GM19025 (cell line): ENCODE results near the gene STK11.

Experiments used
- ATAC-seq: cut with Tn5 transposase; IDR thresholded peaks from one replicate; pipeline ENCODE4 v1.9.1; 2021; ENCODE audit warnings: mild to moderate bottlenecking, low read depth, moderate library complexity; ENCODE audit not compliant: unreplicated experiment

STK11 gene

DNA sequence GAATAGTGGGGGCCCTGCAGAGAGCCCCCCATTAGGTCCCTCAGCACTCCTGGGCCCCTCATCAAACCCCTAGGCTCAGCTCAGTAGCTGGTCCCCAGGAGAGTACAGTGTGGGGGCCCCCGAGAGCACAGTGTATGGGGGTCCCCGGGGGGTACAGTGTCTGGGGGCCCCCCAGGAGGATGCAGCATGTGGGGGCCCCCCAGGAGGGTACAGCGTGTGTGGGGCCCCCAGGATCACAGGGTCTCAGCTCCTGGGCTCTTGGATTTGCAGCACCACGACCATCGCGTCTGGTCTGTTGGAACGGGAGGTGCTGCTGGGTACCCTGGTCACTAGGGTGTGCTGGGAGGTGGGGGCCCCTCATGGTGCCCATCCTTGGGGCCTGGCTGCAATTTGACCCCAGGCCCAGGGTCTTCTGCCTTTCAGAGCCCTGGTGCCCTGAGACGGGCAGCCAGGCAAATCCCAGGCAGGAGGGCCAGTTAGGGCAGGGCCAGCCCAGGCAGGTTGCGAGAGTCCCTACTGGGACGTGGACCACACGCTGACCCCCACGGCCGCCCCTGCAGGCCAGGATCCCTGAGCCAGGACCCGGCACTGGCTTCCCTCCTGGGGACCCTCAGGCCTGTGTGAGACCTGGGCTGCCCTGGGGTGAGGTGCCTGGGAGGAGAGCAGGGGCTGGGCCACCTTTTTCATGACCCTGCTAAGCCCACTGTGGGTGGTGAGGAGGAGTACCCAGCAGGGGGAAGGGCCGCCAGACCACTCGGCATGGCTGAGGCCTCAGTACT lies 18.7 kb downstream of the STK11 start:
- ATAC-seq, result no peak

DNA sequence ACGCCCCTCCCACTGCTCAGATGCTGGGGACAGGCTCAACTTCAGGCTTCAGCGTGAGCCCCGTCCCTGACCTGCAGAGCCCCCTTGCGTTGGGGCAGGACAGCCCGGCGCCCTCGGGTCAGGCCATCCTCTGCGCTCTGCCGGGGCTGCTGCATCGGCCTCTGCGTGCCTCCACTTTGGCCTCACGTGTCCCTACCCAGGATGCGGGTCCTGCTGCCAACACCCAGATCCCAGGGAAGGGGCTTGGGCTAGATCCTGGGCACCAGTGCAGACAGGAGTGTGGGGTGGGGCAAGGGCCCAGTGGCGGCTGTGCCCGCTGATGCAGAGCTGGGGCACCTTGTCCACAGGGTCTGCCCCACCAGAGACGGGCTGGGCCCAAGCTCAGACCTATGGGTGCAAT lies 19.3 kb downstream of the STK11 start:
- ATAC-seq, result no peak

DNA sequence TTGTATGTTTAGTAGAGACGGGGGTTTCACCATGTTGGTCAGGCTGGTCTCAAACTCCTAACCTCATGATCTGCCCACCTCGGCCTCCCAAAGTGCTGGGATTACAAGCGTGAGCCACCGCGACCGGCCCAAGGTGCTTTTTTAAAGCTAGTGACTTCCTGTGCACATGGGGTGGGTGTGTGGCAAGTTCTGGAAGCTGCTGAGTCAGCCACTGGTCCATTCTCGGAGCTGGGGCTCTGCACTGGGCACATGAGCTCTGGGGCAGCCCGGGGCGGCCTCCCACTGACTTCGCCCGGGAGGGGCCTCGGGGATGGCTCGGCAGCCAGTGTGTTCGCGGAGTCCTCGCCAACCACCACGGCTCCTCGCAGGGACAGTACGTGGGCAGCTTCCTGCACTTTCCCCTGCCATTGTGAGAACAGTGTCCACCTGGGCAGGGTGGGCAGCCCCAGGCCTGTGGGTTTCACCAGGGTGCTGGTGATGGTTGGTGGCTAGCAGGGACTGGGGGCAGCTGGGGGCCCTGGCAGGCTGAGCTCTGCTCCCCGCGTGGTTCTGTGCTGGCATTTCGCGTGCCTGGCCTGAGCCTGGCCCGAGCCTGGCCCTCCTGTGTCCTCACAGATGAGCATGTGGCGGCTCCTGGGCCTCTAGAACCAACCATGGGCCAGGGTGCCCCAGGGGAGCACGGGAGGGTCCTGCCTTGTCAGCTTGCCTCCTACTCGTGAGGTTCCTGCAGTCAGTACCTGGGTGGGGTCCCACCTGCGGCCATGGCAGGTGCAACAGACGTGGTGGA lies 20.1 kb downstream of the STK11 start:
- no peak for ATAC-seq

DNA sequence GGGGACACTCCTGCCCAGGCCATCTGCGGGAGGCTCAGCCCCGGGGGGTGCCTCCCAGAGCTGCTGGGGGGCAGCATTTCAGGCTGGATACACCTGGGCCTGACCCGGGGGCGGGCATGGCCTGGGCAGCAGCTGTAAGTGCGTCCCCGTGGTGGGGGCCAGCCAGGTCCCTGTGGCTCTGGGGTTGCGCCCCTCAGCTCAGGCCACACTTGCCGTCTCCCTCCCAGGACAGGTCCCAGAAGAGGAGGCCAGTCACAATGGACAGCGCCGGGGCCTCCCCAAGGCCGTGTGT lies 20.6 kb downstream of the STK11 start:
- ATAC-seq, result no peak

DNA sequence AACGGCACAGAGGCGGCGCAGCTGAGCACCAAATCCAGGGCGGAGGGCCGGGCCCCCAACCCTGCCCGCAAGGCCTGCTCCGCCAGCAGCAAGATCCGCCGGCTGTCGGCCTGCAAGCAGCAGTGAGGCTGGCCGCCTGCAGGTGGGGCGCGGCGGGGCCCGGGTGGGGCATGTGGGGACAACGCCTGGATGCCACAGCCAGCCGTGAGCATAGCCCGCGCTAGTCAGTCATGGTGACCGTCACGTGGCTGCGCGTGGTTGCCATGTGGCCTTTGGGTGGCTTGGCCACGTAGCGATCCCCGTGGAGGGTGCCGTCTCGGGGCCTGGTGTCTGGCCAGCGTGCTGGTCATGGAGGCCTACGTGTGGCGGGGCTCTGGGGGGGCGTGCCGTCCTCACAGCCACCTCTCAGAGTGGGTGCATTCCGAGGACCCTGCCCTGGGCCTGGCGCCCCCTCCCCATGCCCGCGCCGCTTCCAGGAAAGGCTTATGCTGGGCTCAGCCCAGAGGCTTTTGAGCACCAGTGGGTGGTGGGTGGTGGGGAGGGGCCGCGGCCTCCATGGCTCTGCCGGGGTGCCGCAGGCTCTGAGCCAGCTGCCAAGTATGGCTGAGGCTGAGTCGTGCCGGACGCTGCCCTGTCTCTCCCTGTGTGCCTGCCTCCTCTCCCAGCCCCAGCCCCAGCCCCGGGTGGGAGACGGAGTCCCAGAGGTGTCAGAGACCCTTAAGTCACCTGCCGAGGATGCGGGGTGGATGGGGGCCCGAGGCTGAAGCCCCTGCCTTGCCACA lies 21.1 kb downstream of the STK11 start:
- ATAC-seq, result no peak

DNA sequence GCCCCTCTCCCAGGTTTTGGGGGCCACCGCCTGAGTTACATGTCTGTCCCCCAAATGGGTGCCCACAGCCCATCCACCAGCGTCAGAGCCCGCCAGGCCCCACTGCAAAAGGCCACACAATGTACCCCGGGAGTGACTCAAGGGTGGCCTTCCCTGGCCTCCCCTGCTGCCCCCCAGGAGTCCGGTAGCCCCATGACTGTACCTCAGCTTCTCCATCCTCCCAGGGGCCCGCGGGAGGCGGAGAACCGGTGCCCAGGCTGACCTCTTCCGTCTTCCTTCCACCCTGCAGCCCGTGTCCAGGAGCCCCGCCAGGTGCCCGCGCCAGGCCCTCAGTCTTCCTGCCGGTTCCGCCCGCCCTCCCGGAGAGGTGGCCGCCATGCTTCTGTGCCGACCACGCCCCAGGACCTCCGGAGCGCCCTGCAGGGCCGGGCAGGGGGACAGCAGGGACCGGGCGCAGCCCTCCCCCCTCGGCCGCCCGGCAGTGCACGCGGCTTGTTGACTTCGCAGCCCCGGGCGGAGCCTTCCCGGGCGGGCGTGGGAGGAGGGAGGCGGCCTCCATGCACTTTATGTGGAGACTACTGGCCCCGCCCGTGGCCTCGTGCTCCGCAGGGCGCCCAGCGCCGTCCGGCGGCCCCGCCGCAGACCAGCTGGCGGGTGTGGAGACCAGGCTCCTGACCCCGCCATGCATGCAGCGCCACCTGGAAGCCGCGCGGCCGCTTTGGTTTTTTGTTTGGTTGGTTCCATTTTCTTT lies 21.9 kb downstream of the STK11 start:
- ATAC-seq, result no peak

DNA sequence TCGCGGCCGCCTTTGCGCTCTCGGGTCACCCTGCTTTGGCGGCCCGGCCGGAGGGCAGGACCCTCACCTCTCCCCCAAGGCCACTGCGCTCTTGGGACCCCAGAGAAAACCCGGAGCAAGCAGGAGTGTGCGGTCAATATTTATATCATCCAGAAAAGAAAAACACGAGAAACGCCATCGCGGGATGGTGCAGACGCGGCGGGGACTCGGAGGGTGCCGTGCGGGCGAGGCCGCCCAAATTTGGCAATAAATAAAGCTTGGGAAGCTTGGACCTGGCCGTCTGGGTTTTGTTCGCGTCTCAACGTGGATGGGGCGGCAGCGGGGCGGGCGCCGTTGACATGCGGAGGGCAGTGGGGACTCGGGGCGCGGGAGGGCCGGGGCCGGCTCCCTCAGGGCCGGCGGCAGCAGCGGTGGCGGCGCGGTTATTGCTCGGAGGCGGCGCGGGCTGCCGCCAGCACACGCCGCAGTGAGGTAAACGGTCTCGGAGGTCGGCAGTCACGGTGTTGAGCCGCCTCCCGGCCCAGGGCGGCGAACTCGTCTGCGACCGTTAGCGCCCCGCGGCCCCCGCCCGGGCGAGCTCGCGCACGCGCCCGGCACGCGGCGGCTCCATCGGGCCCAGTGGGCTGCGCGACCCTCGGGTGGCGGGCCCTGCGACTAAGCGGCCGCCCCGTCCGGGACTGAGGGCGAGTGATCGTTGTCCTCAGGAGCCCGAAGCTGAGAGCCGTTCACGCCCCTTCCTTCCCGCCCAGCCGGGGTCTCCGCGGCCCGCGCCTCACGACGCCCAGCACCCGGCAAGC lies 22.8 kb downstream of the STK11 start:
- ATAC-seq, result no peak

DNA sequence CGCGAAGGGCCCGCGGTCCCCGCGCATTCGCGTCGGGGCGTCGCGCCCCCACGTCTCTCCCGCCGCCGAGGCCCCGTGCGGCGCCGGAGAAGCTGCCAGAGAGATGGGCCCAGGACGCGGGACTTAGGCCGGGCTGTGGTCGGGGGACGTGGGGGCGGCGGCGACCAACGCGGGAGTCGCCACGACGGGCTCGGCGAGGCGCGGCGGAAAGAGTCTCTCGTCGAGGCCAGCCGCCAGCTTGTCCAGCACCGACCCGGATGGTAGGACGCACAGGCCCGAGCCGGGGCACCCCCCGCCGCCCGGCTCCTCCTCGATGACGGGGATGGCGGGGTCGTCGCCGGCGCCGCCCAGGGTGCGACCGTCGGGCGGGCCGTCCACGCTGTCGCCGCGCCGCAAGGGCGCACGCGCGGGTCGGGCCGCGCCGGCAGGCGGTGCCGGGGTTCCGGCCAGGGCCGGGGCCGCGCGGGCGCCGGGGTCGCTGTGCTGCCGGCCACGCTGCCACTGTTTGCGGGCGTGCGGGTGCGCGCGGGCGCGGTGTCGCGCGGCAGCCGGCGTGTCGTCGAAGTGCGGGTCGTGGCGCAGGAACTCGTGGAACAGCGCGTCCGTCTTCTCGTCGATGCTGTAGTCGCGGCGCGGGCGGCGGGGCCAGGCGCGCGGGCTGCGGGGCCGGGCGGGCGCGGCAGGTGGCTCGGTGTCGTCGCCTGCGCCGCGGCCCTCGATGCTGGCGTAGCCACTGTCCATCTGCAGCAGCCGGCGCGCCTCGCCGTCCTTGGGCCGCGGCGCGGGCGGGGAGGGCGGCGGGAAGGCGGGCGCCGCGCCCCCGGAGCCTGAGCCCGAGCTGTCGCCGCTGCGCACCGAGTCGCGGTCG lies 23.7 kb downstream of the STK11 start:
- ATAC-seq, result no peak

DNA sequence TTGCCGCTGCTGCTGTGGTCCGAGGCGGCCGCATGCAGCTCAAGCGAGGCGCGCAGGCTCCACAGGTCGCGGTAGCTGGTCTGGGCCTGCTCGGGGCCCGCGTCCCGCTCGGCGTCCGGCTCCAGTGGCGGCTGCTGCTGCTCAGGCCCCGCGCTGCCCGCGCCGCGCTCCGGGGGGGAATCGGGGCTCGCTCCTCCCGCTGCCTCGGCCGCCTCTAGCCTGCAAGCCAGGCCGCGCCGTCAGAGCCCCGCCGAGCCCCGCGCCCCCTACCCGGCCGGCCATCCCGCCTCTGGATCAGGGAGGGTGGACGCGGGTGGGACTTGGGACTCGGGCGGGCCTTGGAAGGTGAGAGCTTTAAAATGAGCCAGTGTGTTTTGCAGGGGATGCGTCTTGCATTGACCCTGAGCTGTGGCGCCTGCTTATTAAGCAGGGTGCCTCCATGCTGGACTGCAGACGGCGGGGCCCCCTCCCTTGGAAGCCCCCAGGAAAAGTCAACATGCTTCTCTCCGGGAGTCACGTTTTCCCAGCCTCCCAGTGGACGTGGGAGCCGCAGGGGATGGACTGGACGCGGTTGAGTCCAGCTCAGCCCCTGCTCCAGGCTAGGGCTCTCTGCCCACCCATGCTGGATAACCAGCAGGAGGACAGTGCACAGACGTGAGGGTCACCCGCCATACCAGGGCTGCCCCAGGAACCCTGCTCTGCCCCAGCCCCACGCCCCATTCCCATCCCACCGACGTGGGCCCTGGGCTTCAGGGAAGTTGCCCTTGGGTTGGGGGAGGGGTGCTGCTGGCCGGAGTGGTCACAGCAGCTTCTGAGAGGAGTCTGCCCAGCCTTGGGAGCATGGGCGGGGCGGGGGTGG lies 24.6 kb downstream of the STK11 start:
- ATAC-seq, result no peak

DNA sequence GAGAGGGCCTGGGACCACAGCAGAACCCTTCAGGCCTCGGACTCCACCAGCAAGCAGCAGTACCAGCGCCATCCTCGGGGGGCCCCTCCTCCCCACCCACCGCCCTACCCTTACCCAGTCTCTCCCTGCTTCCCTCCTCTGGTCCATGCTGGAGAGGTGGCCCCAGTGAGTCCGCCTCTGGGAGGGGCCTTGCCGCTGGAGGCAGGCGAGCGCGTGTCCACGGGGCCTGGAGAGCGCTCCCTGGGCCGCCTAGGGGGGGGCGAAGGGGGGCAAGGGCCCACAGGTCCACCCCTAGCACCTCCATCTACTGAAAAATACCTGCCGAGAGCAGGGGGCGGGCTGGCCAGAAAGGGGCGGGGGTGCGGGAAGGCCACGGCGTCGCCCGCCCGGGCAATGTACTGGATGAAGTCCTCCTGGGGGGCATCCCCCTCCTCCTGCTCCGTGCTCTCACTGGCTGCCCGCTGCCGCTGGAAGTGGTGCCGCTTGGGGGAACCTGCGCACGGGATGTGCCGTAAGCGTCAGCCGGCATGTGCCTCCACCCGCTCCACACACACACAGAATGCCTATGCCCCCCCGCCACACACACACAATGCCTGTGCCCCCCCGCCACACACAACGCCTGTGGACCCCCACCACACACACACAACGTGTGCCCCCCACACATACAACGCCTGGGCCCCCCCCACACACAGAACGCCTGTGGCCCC lies 25.4 kb downstream of the STK11 start:
- no peak for ATAC-seq

DNA sequence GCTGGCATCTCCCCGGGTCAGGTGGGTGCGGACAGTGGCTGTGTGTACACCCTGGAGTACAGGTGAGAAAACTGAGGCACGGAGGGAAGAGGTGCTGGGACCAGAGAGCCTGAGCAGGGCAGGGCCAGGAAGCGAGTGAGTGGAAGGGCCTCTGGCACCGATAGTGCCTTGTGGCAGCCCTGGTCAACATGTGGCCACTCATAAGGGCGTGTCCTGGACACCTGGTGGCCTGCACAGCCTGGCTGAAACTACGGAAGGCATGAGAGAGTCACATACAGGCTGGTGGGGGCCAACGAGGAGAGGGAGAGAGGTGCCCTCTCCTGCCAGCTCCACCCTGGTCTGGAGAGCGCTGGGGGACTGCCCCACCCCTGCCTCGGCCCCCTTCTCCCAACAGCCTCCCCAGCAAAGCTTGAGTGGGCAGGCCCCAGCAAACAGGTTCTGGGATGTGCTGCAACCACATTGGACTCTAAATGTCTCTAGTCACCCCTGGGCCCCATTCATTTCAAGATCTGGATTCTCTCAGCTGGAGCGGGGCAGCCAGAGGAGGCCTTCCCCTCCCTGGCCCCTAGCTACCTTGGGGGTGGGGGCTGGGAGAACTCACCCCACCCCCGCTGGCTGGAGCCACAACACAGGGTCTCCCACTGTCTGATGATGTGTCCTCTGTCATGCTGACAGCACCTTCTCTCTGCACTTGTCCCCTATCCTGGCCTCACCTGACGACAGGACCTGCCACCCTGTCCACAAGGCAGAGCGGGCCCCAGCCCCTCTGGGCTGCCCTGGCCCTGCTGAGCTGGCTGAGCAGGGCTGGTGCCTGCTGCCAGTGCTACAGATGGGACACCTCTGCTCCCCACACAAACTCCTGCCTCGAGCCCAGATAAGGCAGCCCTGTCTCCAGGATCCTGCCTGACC lies 26.4 kb downstream of the STK11 start:
- no peak for ATAC-seq

DNA sequence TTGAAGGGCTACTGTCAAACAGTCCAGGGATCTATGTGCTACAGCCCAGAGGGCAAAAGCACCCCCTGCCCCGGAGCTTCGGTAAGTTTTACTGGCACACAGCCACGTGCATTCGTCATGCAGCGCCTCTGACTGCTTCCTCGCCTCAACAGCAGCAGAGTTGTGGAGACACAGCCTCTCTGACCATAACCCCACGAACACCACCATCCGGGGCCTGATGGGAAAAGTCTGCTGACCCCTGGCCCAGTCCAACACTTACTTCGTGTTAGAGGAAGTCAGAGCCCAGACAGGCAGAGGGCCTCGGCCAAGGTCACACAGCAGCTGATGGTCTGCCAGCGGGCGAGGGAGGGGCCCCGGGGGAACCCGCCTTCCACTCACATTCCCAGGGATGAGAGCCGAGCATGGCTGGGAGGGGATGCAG lies 27.1 kb downstream of the STK11 start:
- no peak for ATAC-seq

DNA sequence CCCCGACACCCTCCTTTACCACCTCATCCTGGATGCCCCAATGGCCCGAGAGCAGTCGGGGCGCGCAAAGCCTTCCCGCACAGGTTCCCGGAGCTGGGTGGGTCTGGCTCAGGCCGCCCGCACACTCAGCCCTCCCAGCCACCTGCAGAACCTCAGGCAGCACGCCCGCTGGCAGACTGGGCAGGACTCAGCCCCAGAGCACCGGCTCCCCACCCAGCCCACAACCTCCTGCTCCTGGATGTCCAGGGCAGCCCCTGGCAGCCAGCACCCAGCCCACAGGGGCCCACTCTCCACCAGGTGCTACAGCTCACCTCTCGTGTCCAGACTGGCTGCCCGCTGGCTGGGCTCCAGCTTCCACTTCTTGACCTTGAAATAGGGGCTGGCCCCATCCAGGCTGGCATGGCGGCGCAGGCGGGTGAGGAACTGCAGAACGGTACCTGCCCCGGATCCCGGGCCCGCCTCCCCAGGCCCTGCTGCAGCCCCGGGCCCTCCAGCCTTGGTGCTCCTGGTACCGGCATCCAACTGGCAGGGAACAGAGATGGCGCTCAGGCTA lies 27.6 kb downstream of the STK11 start:
- ATAC-seq, result no peak

DNA sequence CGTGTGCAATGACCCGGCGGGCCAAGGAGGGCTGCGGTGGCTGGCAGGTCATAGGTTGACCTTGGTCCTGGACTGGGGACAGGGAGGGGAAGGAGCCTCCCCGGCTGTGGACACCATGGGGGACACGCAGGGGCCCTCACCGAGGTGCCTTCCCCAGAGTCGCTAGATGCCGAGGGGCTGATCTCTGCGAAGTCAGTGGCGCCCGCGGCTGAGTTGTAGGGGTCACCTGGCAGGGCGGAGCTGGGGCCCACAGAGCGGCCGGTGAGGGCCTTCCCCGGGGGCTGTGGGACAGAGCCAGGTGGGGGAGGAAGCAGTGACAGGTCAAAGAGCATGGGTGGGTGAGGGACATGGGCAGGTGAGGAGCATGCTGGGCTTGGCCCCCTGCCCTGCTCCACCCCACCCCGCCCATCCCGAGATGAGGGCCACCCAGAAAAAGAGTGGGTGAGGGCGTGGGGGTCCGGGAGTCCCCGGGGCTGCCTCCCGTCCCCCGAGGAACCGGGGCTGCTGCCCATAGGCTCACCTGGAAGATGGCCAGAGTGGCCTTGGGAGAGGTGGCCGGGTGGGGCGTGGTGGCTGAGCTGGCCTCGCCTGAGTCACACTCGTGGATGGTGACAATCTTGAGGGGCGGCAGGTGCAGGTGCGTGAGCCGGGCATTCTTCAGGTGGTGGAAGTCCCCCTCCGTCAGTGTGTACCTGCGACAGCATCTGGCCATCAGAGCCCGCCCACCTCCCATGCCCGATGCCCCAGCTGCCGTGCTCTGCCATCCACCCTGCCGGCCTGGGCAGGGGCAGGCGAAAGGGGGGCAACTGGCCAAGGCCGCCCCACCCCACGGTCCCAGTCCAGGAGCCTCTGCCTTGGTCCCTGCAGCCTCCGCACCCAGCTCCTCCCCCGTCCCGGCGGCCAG lies 28.7 kb downstream of the STK11 start:
- no peak for ATAC-seq

DNA sequence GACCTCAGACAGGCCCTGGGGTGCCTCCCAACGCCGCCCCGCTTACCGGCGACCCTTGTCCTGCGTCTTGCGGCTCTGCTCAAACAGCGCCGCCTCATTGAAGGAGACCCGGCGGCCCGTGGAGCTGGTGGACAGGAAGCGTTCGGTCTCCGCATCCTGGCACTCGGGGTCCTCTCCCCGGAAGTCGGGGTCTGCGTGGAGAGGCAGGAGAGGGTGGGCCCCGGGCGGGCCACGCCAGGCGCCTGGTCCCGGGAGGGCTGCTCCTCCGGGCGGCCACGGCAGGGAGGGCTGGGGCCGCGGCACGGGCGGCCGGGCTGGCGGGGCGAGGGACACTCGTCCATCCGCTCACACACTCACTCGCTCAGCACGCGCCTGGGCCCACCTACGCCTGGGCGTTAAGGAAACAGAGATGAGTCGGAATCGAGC lies 29.4 kb downstream of the STK11 start:
- ATAC-seq, result no peak
